ENCODE results near the gene LRRC1. TPM values are rescaled to one million over a fixed set of nuclear protein-coding genes. Genes with fewer than 3 reads are reported as not detected.

Gene LRRC1
- total RNA-seq, 1 experiment from 2014 or later, result 0.72 TPM

DNA sequence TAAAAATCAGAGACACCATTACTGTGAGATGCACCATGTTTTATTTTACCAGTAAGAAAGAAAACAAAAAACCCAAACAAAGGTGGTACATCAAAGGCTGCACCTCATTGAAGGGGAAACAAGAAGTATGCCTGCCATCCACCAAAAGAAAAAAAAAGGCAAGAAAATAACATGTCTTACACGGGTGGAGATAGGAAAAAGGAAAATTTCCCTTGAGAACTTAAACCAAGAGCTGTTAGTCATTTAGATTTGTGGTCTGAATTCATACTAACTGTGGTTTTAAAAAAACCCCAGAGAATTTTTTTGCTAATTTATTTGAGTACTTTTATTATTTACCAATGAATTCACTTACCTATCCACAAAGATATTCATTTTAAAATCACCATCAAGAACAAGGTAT lies 144.0 kb downstream of the LRRC1 start:
- Histone ChIP-seq H3K36me3 (no peaks in the 10 kb centered on the region), H3K4me3 (no peak overlapping the region), H3K9me3 (no peaks in the 10 kb centered on the region), H3K27me3 (no peaks in the 10 kb centered on the region)
- DNase-seq, result no peak

DNA sequence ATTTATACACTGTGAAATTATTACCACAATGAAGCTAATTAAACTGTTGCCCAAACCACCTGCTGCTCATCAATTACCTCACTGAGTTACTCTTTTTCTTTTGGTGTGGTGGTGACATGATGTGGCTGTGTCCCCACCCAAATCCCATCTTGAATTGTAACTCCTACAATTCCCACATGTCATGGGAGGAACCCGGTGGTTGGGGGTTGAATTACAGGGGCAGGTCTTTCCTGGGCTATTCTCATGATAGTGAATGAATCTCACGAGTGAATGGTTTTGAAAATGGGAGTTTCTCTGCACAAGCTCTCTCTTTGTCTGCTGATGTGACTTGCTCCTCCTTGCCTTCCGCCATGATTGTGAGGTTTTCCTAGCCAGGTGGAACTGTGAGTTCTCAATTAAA lies 145.0 kb downstream of the LRRC1 start:
- no peaks in the 10 kb centered on the region for H3K27me3 ChIP-seq
- no peaks in the 10 kb centered on the region for H3K36me3 ChIP-seq
- no peaks in the 10 kb centered on the region for H3K9me3 ChIP-seq
- no peak for DNase-seq
- H3K4me3 ChIP-seq, result no peak overlapping the region

DNA sequence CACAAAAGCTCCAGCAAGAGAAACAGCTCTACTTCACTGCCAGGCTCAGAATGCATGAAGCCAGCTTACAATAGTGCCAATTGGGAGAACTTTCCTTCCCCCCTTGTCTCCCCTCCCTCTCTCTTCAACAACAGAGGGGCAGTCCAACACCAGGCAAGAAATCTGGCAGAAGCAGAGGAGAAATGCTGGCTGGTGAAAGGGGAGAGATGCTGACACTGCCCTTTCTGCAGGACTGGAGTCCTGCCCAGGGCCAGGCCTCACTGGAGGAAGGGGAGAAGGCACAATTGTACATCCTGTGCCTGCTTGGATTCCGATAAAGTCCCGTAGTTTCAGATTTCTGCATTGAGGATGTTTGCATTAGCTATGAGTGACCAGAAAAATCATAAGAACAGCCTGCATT lies 148.6 kb downstream of the LRRC1 start:
- Histone ChIP-seq H3K9me3 (no peaks in the 10 kb centered on the region), H3K36me3 (no peaks in the 10 kb centered on the region), H3K27me3 (no peaks in the 10 kb centered on the region), H3K4me3 (no peak overlapping the region)
- no peak for DNase-seq

DNA sequence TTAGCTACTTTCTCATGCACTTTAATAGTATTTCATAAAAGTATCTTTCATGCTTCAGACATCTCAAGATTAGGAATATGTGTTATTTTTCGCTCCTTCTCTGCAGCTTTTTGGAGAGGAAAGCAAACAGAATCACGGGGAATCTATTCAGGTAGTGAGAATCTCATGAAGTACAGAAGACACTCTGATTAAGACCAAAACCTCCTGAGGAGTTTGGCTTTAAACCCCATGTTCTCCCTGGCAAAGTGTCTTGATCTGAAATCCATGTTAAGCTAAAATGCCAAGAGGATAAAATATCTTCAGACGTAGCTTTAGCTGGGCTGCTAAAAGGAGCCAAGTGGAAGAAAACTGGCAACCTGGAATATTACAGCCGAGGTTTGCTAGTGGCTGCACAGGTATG lies 149.3 kb downstream of the LRRC1 start:
- no peaks in the 10 kb centered on the region for H3K36me3 ChIP-seq
- DNase-seq, result no peak
- H3K27me3 ChIP-seq, result no peaks in the 10 kb centered on the region
- H3K4me3 ChIP-seq, result no peak overlapping the region
- no peaks in the 10 kb centered on the region for H3K9me3 ChIP-seq

DNA sequence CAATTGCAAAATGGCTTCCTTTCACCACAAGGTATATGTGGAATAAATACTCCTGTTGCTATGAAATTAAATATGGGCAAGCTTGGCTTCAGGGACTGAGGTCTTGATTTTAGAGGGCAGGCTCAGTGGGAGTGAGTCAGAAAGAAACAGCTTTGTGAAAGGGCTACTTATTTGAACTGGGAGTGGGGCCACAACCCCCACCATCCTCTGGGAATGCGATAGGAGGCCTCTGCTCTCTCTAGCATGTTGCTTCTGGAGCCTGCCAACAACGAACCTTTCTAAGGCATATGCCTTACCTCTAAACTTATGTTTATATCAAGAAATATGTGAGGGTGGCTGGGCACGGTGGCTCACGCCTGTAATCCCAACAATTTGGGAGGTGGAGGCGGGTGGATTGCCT lies 149.7 kb downstream of the LRRC1 start:
- H3K36me3 ChIP-seq, result no peaks in the 10 kb centered on the region
- H3K27me3 ChIP-seq, result no peaks in the 10 kb centered on the region
- H3K9me3 ChIP-seq, result no peaks in the 10 kb centered on the region
- no peak for DNase-seq
- no peak overlapping the region for H3K4me3 ChIP-seq

DNA sequence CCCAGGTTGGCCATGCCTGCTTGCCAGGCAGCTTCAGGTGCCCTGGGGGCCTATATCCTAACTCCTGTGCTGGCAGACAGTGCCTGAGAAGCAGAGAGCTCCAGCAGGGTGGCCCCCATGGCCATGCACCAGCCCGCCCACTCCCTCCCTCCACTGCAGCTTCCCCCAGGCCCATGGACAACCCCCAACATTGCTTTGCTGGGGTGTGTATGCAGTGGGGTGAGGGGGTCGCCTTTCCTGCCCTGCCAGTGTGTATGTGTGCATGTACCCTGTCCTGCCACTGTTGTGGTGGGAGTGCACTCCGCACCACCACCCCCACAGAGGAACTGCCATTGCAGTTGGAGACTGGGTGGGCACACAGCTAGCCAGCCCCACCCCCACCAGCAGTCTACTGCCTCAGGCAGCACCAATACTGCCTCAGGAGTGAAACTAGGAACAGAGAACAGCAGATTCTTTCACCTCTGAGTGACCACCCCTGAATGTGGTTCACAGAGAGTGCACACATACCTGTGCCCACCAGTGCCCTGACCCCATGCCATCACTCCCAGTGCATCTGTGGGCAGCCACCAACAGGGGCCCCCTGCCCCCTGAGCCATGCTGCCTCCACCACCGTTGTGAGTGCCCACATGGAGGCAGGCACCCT lies 151.1 kb downstream of the LRRC1 start:
- no peaks in the 10 kb centered on the region for H3K9me3 ChIP-seq
- no peaks in the 10 kb centered on the region for H3K36me3 ChIP-seq
- H3K27me3 ChIP-seq, result no peaks in the 10 kb centered on the region
- no peak overlapping the region for H3K4me3 ChIP-seq
- no peak for DNase-seq

DNA sequence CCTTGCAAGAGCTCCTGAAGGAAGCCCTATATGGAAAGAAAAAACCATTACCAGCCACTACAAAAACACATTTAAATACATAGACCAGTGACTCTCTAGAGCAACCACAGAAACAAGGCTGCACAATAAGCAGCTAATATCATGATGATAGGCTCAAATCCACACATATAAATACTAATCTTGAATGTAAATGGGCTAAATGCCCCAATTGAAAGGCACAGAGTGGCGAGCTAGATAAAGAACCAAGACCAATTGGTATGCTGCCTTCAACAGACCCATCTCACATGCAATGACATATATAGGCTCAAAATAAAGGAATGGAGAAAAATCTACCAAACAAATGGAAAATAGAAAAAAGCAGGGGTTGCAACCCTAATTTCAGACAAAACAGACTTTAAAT lies 153.0 kb downstream of the LRRC1 start:
- H3K9me3 ChIP-seq, result no peaks in the 10 kb centered on the region
- H3K4me3 ChIP-seq, result no peak overlapping the region
- H3K27me3 ChIP-seq, result no peaks in the 10 kb centered on the region
- DNase-seq, result no peak
- H3K36me3 ChIP-seq, result no peaks in the 10 kb centered on the region

DNA sequence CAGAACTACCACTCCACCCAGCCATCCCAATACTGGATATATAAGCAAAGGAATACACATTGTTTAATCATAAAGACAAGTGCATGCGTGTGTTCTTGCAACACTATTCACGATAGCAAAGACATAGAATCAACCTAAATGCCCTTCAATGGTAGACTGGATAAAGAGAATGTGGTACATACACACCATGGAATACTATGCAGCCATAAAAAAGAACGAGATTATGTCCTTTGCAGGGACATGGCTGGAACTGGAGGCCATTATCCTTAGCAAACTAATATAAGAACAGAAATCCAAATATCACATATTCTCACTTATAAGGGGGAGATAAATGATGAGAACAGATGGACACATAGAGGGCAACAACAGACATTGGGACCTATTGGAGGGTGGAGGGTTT lies 156.6 kb downstream of the LRRC1 start:
- no peak for DNase-seq
- Histone ChIP-seq H3K4me3 (no peak overlapping the region), H3K36me3 (no peaks in the 10 kb centered on the region), H3K27me3 (no peaks in the 10 kb centered on the region), H3K9me3 (no peaks in the 10 kb centered on the region)

DNA sequence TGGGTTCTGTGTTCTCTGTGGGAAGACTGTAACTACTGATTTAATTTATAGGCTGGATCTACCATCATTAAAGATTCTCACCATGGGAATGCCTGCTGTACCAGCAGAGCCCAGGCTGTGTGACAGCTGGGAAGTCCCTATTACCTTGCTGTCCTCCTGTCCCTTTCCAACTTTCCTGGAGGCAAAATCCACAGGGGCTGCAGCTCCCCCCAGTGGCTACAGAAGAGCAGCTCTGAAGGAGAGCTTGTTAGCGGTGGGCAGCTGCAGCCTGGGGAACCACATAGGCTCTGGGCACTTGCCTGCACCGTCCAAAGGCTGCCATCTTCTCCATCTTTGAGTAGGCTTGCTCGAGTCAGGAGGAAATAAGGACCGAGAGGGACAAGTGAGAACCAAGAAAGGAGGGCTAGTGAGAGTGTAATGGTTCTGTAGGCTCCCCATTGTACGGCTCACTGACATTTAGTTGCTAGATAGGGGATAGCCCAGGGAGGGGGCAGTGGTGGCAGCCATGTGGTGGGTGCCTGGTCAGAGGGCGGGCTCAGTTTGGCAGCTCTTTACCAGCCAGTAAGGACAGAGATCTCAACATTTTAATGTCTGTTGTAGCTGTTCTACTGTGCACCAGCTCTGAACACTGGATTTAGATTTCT lies 161.4 kb downstream of the LRRC1 start:
- peak; percentile 40 for DNase-seq
- no peaks in the 10 kb centered on the region for H3K36me3 ChIP-seq
- H3K4me3 ChIP-seq, result no peak overlapping the region
- H3K9me3 ChIP-seq, result no peaks in the 10 kb centered on the region
- no peaks in the 10 kb centered on the region for H3K27me3 ChIP-seq

DNA sequence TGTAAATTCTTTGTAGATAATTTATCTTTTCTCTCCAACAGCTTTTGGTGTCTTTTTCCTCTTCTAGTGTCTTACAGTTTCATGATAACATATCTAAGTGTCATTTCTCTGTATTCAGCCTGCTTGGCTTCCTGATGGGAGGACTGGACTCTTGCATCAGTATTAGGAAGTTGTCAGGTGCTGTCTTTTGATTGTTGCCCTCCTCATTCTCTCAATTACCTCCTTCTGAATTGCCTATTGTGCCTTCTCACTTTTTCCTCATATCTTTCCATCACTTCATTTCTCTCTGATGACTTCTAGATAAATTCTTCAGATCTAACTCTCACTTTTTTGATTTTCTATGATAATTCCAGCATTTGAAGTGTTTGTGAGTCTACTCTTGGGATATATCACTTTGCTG lies 162.0 kb downstream of the LRRC1 start:
- Histone ChIP-seq H3K9me3 (no peaks in the 10 kb centered on the region), H3K36me3 (no peaks in the 10 kb centered on the region), H3K4me3 (no peak overlapping the region), H3K27me3 (no peaks in the 10 kb centered on the region)
- no peak for DNase-seq

DNA sequence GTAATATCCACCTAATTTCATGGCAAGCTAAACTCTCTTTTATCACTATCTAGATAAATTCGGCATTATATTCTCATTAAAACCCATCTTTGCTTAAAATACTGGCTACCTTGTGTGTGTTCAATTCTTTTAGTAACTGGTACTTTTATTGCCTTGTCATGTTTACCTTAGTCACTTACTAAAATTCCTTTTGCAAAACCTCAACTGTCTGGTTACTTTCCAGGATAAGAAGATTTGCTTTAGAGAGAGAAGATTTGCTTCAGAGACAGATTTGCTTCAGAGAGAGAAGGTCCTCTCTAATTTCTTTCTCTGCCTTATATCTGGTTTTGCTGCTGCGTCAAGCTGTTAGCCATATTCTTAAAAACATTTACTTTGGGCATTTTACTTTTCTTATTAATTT lies 164.9 kb downstream of the LRRC1 start:
- no peaks in the 10 kb centered on the region for H3K9me3 ChIP-seq
- no peak for DNase-seq
- no peaks in the 10 kb centered on the region for H3K36me3 ChIP-seq
- no peaks in the 10 kb centered on the region for H3K27me3 ChIP-seq
- no peak overlapping the region for H3K4me3 ChIP-seq

DNA sequence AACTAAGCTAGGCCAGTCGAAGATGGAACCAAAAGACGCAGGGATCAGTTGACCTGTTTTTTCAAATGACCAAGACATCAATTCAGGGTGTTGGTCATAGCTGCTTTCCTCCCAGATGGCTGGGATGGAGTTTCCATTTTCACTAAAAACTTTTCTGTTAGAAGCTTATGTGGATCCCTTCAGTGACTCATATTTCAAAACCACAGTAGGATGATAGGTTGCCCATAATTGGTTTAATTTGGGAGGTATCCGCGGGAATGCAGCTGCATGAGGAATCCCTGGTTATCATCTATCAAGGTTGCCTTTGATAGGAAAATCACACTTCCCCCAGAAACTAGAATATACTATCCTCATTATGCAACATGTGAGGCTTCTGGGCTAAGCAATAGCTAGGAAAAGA lies 165.5 kb downstream of the LRRC1 start:
- Histone ChIP-seq H3K36me3 (no peaks in the 10 kb centered on the region), H3K9me3 (no peaks in the 10 kb centered on the region), H3K27me3 (no peaks in the 10 kb centered on the region), H3K4me3 (no peak overlapping the region)
- DNase-seq, result no peak

DNA sequence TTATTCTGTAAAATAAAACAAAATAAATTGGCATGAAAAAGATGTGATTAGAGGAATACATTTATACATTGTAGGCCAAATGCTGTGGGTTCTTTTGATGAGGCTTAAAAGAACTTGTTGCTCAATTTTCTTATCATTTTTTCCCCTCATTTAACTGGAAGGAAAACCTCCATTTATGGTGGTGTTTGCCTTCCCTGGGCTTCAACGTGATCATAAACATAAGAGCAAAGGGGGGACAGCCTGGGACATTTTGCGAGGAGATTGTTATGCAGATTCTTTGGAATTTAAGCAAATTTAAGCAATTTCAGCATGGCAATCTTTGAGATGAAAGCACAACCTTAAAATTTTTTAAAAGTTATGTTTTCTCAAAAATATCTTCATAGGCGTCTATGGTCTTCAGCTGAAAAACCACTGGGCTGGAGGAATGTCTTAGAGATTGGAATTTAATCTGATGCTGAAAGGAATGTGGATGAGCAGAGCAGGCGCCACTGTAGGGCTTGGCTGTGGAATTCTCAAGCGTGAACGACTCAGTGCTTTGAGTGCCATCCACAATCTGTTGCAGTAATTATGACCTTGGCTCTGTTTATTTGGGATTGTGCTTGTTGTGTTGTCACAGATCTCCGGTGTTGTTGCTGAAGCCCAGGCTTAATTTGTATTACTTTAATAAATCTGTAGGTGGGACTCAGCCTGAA lies 167.0 kb downstream of the LRRC1 start:
- Histone ChIP-seq H3K4me3 (no peak overlapping the region), H3K9me3 (no peaks in the 10 kb centered on the region), H3K36me3 (no peaks in the 10 kb centered on the region), H3K27me3 (no peaks in the 10 kb centered on the region)
- DNase-seq, result no peak

DNA sequence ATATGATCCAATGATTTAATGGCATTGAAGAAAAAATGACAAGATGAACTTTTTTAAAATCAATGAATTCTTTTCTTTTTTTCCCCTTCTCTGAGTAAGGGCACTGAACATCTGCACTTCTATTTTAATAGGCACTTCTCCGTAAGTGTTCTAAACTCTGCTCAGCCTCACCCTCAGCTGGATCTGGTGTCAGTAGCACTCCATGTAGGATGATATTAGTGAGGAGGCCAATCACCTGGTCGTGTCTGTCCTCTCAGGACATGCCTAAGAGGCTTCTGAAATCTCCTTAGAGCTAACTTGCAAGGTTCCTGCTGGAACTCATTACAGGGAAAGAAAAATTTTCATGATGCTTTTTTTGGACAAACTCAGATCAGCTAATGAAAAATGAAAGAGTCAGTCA lies 167.8 kb downstream of the LRRC1 start:
- DNase-seq, result no peak
- Histone ChIP-seq H3K27me3 (no peaks in the 10 kb centered on the region), H3K9me3 (no peaks in the 10 kb centered on the region), H3K36me3 (no peaks in the 10 kb centered on the region), H3K4me3 (no peak overlapping the region)

DNA sequence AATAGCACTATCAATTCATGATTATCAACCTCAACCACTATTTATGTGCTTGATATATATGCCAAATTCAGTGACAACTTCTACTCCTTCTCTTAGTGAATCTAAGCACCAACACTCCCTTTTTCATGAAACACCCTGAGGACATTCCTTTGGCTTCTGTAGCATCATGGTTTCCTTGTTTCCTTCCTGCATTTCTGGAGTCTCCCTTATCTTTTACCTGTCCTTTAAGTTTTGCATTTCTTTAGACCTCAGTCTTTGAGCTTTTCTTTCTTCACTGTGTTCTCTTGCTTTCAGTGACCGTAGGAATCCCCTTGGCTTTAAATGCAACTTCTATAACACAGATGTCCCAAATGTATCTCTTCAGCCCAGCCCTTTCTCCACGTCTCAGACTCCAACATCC lies 172.6 kb downstream of the LRRC1 start:
- Histone ChIP-seq H3K27me3 (no peaks in the 10 kb centered on the region), H3K9me3 (no peaks in the 10 kb centered on the region), H3K4me3 (no peak overlapping the region), H3K36me3 (no peaks in the 10 kb centered on the region)
- no peak for DNase-seq

All from MG63 (cell line).